HG02759 (cell line): ENCODE measurements around the gene ESPN.

Experiments
- ATAC-seq: cut with Tn5 transposase; IDR thresholded peaks from one replicate; pipeline ENCODE4 v1.9.1; 2021; ENCODE audit warnings: mild to moderate bottlenecking, moderate library complexity; ENCODE audit not compliant: unreplicated experiment

The ESPN gene

DNA sequence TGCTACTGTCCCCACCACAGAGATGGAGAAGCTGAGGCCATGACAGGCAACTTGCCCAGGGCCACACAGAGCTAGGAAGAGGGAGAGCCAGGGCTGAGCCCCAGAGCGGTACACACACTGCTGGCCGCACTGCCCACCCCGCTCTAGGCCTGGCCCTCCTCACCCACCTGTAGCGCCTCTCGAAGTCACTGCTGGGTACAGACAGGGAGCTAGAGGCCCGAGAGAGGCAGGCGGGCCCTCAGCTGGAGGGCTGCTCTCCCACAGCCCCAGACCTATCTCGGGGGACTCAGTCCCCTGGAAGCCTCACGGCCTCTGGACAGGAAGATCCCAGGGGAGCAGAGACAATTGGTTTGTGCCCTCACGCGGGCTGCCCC, 84.2 kb downstream of the ESPN start:
- ATAC-seq: no peak

DNA sequence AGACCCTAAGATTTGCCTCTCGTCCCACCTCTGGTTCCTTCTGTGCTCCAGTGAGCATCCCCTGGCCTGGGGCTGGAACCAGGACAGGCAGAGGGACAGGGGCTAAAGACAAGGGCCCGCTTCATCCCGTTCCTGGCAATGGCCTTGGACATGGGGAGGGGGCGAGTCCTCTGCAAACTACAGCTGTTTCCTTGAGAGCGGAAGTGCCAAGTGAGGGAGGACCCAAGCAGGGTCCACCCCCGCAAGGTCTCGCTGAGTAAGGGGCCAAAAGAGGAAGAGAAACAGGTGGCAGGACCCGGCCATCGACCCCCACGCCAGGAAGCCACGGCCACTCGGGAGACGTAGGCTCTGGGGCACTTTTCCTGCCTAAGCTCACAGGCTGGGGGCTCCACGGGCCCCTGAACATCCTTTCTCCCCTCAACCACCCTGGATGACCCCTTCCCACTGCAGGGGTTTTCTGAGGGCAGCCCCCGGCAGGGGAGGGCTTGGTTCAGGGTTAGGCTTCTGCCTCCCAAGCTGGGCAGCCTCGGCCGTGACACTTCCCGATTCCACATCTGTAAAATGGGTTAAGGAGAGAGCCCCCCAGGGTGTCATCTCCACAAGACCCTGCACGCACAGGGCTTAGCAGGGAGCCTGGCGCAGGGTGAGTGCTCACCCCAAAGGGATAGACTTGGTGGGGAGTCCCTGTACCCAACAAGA, 84.8 kb downstream of the ESPN start:
- no peak for ATAC-seq

DNA sequence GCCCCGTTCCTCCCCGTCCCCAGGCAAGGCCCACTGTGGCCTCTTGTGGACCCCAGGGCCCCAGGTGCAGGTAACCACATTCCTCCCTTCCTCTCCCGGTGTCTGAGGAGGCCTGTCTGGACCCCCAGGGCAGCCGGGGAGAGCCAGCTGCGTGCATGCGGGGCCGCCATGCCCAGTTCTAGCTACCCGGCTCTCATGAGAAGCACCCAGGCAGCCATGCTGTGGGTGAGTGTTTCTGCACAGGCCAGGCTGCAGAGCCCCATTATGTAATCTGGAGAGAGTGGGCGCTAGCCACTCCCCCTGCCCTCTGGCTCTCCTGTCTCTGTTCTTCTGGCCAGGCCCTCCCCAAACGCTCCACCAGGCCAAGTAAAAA, 85.3 kb downstream of the ESPN start:
- ATAC-seq: no peak

DNA sequence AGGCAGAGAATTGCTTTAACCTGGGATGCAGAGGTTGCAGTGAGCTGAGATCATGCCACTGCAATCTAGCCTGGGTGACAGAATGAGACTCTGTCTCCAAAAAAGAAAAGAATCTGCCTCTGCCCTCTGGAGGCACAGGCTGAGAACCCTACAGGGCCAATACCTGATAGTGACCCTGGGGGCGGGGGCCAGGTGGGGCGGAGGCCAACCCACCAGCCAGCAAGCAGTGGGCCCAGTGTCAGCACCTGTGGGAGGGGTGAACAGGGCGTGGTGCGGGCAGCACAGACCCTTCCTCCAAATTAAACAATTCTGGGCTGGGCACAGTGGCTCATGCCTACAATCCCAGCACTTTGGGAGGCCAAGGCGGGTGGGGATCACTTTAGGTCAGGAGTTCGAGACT, 85.9 kb downstream of the ESPN start:
- no peak for ATAC-seq
